Measurements from ENCODE around the gene PTHLH. TPM values are rescaled to one million over a fixed set of nuclear protein-coding genes. Genes with fewer than 3 reads are reported as not detected.

PTHLH gene
- polyA plus RNA-seq, 1 donor (not counting 4 experiments of a cell fraction or from before 2014, with no cell fraction given): 775 TPM

GRCh38 chr12:27979145-27979544 is 6.6 kb upstream of the PTHLH start:
- Histone ChIP-seq H3K9ac (ENCODE audit: control insufficient read depth, extremely low read depth, insufficient read depth, low read length) (no peak overlapping the region), H3K36me3 (ENCODE audit: control insufficient read depth in 2 of 2, extremely low read depth in 1 of 2, insufficient read depth in 2 of 2, low read length in 2 of 2) (no peaks in the 10 kb centered on the region), H2AFZ (ENCODE audit: control insufficient read depth, low read length) (no peak overlapping the region), H3K27ac (ENCODE audit: control insufficient read depth, insufficient read depth, low read length) (no peak overlapping the region), H3K79me2 (ENCODE audit: control insufficient read depth, insufficient read depth, low read length) (no peaks in the 10 kb centered on the region), H3K9me3 (ENCODE audit: control insufficient read depth, low read depth, low read length) (no peaks in the 10 kb centered on the region), H3K9me1 (ENCODE audit: control insufficient read depth, extremely low read depth, insufficient read depth, low read length) (no peaks in the 10 kb centered on the region), H3K27me3 (ENCODE audit: control insufficient read depth, extremely low read depth, insufficient read depth, low read length) (no peaks in the 10 kb centered on the region), H3K4me3 (ENCODE audit: control insufficient read depth in 2 of 3, extremely low read depth in 1 of 3, insufficient read depth in 2 of 3, low read depth in 1 of 3, low read length in 3 of 3) (no peak overlapping the region), H3K4me2 (ENCODE audit: control insufficient read depth, extremely low read depth, insufficient read depth, low read depth, low read length) (no peak overlapping the region), H3K4me1 (ENCODE audit: control insufficient read depth, extremely low read depth, insufficient read depth, low read length) (peaks cover 62% of the 10 kb centered on the region), H4K20me1 (ENCODE audit: control insufficient read depth, extremely low read depth, insufficient read depth, low read length) (no peaks in the 10 kb centered on the region)
- TF ChIP-seq CTCF (optimal IDR thresholded peaks at IDR 0.05 in 1 of 3, IDR thresholded peaks at IDR 0.05 in 1 of 3, conservative IDR thresholded peaks at IDR 0.05 in 1 of 3; ENCODE audit: extremely low read depth in 1 of 3, insufficient read depth in 2 of 3, low read length in 3 of 3): no peak
- no peak for TF ChIP-seq EZH2 (IDR thresholded peaks at IDR 0.05; ENCODE audit: low read length)
- DNase-seq (ENCODE audit: low read depth, low spot score) (no peak), FAIRE-seq (no peak)
- dilution Hi-C loops (cut with MboI; ENCODE audit: extremely low pct_ligation_motif_present, low sequenced_read_pairs): no loop called here

- no peak for FAIRE-seq
- Histone ChIP-seq H3K4me2 (ENCODE audit: control insufficient read depth, extremely low read depth, insufficient read depth, low read depth, low read length) (peak overlapping the region; percentile 50), H3K9ac (ENCODE audit: control insufficient read depth, extremely low read depth, insufficient read depth, low read length) (peak overlapping the region; percentile 96), H4K20me1 (ENCODE audit: control insufficient read depth, extremely low read depth, insufficient read depth, low read length) (no peaks in the 10 kb centered on the region), H3K4me3 (ENCODE audit: control insufficient read depth in 2 of 3, extremely low read depth in 1 of 3, insufficient read depth in 2 of 3, low read depth in 1 of 3, low read length in 3 of 3) (peak overlapping the region; percentile 21 to 43 (median 40)), H3K27me3 (ENCODE audit: control insufficient read depth, extremely low read depth, insufficient read depth, low read length) (no peaks in the 10 kb centered on the region), H3K9me1 (ENCODE audit: control insufficient read depth, extremely low read depth, insufficient read depth, low read length) (no peaks in the 10 kb centered on the region), H3K27ac (ENCODE audit: control insufficient read depth, insufficient read depth, low read length) (peak overlapping the region; percentile 99), H3K36me3 (ENCODE audit: control insufficient read depth in 2 of 2, extremely low read depth in 1 of 2, insufficient read depth in 2 of 2, low read length in 2 of 2) (peaks cover 0 to 7% of the 10 kb centered on the region in 2 experiments), H3K79me2 (ENCODE audit: control insufficient read depth, insufficient read depth, low read length) (peaks cover 13% of the 10 kb centered on the region), H3K9me3 (ENCODE audit: control insufficient read depth, low read depth, low read length) (no peaks in the 10 kb centered on the region), H2AFZ (ENCODE audit: control insufficient read depth, low read length) (no peak overlapping the region), H3K4me1 (ENCODE audit: control insufficient read depth, extremely low read depth, insufficient read depth, low read length) (peaks cover 62% of the 10 kb centered on the region)
- dilution Hi-C loops (cut with MboI; ENCODE audit: extremely low pct_ligation_motif_present, low sequenced_read_pairs): no loop called here
- TF ChIP-seq CTCF (optimal IDR thresholded peaks at IDR 0.05 in 1 of 3, IDR thresholded peaks at IDR 0.05 in 1 of 3, conservative IDR thresholded peaks at IDR 0.05 in 1 of 3; ENCODE audit: extremely low read depth in 1 of 3, insufficient read depth in 2 of 3, low read length in 3 of 3) (peak in 1 of 3 experiments; percentile 19), EZH2 (IDR thresholded peaks at IDR 0.05; ENCODE audit: low read length) (no peak)
- no peak for DNase-seq (ENCODE audit: low read depth, low spot score)
Measured at GRCh38 chr12:27975222-27976136, 2.9 kb upstream of the PTHLH start.
